Erythroblast (primary cell): ENCODE measurements around the gene PPP1R14C.
"Not testable (repeated sequence)": the region's sequence is repeated elsewhere in the genome, so short reads cannot be mapped to it uniquely, and the experiment has no call there.

Source experiments
- DNase-seq, 2 experiments: peaks; one replicate each; lab custom pipeline; 2025; lab: John Stamatoyannopoulos, UW
- GATA1 ChIP-seq: IDR thresholded peaks from 2 replicates; pipeline ENCODE4 v1.6.1; 2011; ENCODE audit warnings: low read depth, mild to moderate bottlenecking, control low read depth, low read length, moderate library complexity
- POLR2A ChIP-seq: IDR thresholded peaks from 2 replicates; pipeline ENCODE4 v1.6.1; 2011; ENCODE audit warnings: mild to moderate bottlenecking, low read length

Gene PPP1R14C

GRCh38 chr6:150238336-150238741 lies 95.5 kb downstream of the PPP1R14C start:
- TF ChIP-seq POLR2A (no peak), GATA1 (no peak)
- DNase-seq: no peak

- DNase-seq: no peak
- TF ChIP-seq POLR2A: no peak
- no peak for TF ChIP-seq GATA1
These were observed 96.1 kb downstream of the PPP1R14C start for GRCh38 chr6:150238846-150239407.

- not testable (repeated sequence) for DNase-seq
These were observed 98.9 kb downstream of the PPP1R14C start for GRCh38 chr6:150241756-150242155.

- TF ChIP-seq POLR2A (no peak), GATA1 (no peak)
- no peak for DNase-seq
These were observed 100.9 kb downstream of the PPP1R14C start for GRCh38 chr6:150243620-150244314.

GRCh38 chr6:150245148-150245935 lies 102.5 kb downstream of the PPP1R14C start:
- no peak for TF ChIP-seq GATA1
- no peak for TF ChIP-seq POLR2A
- no peak for DNase-seq

GRCh38 chr6:150247803-150248202 lies 105.0 kb downstream of the PPP1R14C start:
- no peak for DNase-seq
- no peak for TF ChIP-seq GATA1

GRCh38 chr6:150248300-150248699 lies 105.5 kb downstream of the PPP1R14C start:
- DNase-seq: no peak
- no peak for TF ChIP-seq POLR2A
- no peak for TF ChIP-seq GATA1

GRCh38 chr6:150249261-150249660 lies 106.4 kb downstream of the PPP1R14C start:
- TF ChIP-seq GATA1 (no peak), POLR2A (no peak)
- no peak for DNase-seq

- no peak for DNase-seq
- TF ChIP-seq POLR2A (no peak), GATA1 (no peak)
These were observed 108.0 kb downstream of the PPP1R14C start for GRCh38 chr6:150250826-150251225.

GRCh38 chr6:150251566-150252186 lies 108.8 kb downstream of the PPP1R14C start:
- TF ChIP-seq GATA1 (no peak), POLR2A (no peak)
- DNase-seq: no peak

GRCh38 chr6:150252714-150253444 lies 110.0 kb downstream of the PPP1R14C start:
- no peak for TF ChIP-seq POLR2A
- no peak for TF ChIP-seq GATA1
- DNase-seq: no peak

- TF ChIP-seq GATA1 (no peak), POLR2A (no peak)
- DNase-seq: no peak
These were observed 110.6 kb downstream of the PPP1R14C start for GRCh38 chr6:150253489-150253888.

- DNase-seq: no peak
- TF ChIP-seq GATA1 (no peak), POLR2A (no peak)
These were observed 111.9 kb downstream of the PPP1R14C start for GRCh38 chr6:150254770-150255169.
